Liver (tissue), 3 donors: ENCODE data around the gene CCDC60.

Source experiments
- EGR1 ChIP-seq, 2 donors: IDR thresholded peaks; 2 replicates each; pipeline ENCODE4 v1.6.1; 2016 to 2018; ENCODE audit warnings: antibody characterized with exemption in 2 of 2, low read depth in 2 of 2
- FOXA1 ChIP-seq: IDR thresholded peaks from 2 replicates; pipeline ENCODE4 v1.6.1; 2016; ENCODE audit warnings: antibody characterized with exemption
- GABPA ChIP-seq, 2 donors: IDR thresholded peaks in 1 of 2; conservative IDR thresholded peaks in 1 of 2; 2 replicates each; pipeline ENCODE4 v1.6.1; 2016; ENCODE audit warnings: antibody characterized with exemption in 2 of 2, mild to moderate bottlenecking in 1 of 2, moderate library complexity in 1 of 2
- HNF4G ChIP-seq: IDR thresholded peaks from 2 replicates; pipeline ENCODE4 v1.6.1; 2016; ENCODE audit warnings: antibody characterized with exemption
- RAD21 ChIP-seq, 2 donors: IDR thresholded peaks; 2 replicates each; pipeline ENCODE4 v1.6.1; 2016; ENCODE audit warnings: antibody characterized with exemption in 2 of 2, mild to moderate bottlenecking in 2 of 2
- REST ChIP-seq: IDR thresholded peaks from 2 replicates; pipeline ENCODE4 v1.6.1; 2016; ENCODE audit warnings: antibody characterized with exemption, mild to moderate bottlenecking
- TAF1 ChIP-seq: conservative IDR thresholded peaks from 2 replicates; pipeline ENCODE4 v1.6.1; 2016; ENCODE audit warnings: antibody characterized with exemption, mild to moderate bottlenecking
- ZBTB33 ChIP-seq: IDR thresholded peaks from 2 replicates; pipeline ENCODE4 v1.6.1; 2016; ENCODE audit warnings: antibody characterized with exemption
- TF ChIP-seq, protein P1 (sequence below): fragments of 150-350 bp; IDR thresholded peaks from 2 replicates; pipeline ENCODE4 v1.5.1; 2017; ENCODE audit warnings: improper control_type of control experiment, low read depth, low read length; ENCODE audit not compliant: missing input control
- TF ChIP-seq, protein P2 (sequence below): IDR thresholded peaks from 2 replicates; pipeline ENCODE4 v1.6.1; 2016; ENCODE audit warnings: antibody characterized with exemption
- donor health status: healthy.
- donor health status: healthy.

- TF ChIP-seq RAD21 (IDR thresholded peaks at IDR 0.05) (no peak), REST (no peak), GABPA (IDR thresholded peaks at IDR 0.05 in 1 of 2, conservative IDR thresholded peaks at IDR 0.05 in 1 of 2) (no peak), ZBTB33 (no peak), FOXA1 (no peak), EGR1 (IDR thresholded peaks at IDR 0.05; ENCODE audit: low read depth in 2 of 2) (no peak), TAF1 (no peak), HNF4G (no peak)
- TF ChIP-seq, protein P1, sequence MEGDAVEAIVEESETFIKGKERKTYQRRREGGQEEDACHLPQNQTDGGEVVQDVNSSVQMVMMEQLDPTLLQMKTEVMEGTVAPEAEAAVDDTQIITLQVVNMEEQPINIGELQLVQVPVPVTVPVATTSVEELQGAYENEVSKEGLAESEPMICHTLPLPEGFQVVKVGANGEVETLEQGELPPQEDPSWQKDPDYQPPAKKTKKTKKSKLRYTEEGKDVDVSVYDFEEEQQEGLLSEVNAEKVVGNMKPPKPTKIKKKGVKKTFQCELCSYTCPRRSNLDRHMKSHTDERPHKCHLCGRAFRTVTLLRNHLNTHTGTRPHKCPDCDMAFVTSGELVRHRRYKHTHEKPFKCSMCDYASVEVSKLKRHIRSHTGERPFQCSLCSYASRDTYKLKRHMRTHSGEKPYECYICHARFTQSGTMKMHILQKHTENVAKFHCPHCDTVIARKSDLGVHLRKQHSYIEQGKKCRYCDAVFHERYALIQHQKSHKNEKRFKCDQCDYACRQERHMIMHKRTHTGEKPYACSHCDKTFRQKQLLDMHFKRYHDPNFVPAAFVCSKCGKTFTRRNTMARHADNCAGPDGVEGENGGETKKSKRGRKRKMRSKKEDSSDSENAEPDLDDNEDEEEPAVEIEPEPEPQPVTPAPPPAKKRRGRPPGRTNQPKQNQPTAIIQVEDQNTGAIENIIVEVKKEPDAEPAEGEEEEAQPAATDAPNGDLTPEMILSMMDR, result no peak
- TF ChIP-seq, protein P2, sequence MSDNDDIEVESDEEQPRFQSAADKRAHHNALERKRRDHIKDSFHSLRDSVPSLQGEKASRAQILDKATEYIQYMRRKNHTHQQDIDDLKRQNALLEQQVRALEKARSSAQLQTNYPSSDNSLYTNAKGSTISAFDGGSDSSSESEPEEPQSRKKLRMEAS, result no peak
These were observed 236.2 kb downstream of the CCDC60 start for GRCh38 chr12:119570771-119571170.
